Adipose tissue (tissue), 3 donors: ENCODE measurements around the gene TKT. TPM values are rescaled to one million over a fixed set of nuclear protein-coding genes. Genes with fewer than 3 reads are reported as not detected.
"Not testable (repeated sequence)": the region's sequence is repeated elsewhere in the genome, so short reads cannot be mapped to it uniquely, and the experiment has no call there.

Source experiments
- H3K27ac ChIP-seq: one replicate; pipeline ENCODE4 v1.5.1; 2013; ENCODE audit warnings: low read depth, low read length
- WGBS, 3 donors: extraction: QIAGEN DNeasy Blood & Tissue Kit; methylation state at CpG; one replicate each; pipeline ENCODE4 v1.1.7; 2013; 5-methylcytosine and 5-hydroxymethylcytosine counted together
- polyA plus RNA-seq, 3 donors: library from polyadenylated mRNA; stranded (reverse); fragments of 200-250 nt; gene quantifications; one replicate each; pipeline ENCODE4 v1.2.3, GENCODE V29; 2013
- donor health status: healthy with polysubstance abuse.
- donor health status: Bipolar disorder and iron deficiency.
- donor health status: healthy.

Gene TKT
- polyA plus RNA-seq, result 100 to 1,000 TPM in 2 of 3 donors, 10 to 100 TPM in 1; 93.0 to 396 (median 273) TPM

GRCh38 chr3:53255775-53256703 is at the start of gene TKT:
Gene TKT, minus strand, starts transcription at chr3:53256022. Its CDS starts 80 bp downstream, at chr3:53255942.
- WGBS, 3 donors, result 13 to 27% (median 13%) methylated on average over 31 to 65 of the region's 66 CpGs

GRCh38 chr3:53303957-53304356 is 48.1 kb upstream of the TKT start:
- 51 to 70% (median 64%) methylated on average over 3 of the region's 3 CpGs for WGBS, 3 donors
- H3K27ac ChIP-seq, result no peak overlapping the region

More at GRCh38 chr3:53255775-53256703, at the start of gene TKT:
- H3K27ac ChIP-seq, result no peak within 1 kb of the TSS

GRCh38 chr3:53303549-53303948 is 47.7 kb upstream of the TKT start:
- WGBS, 3 donors, result 43 to 73% (median 62%) methylated on average over 3 of the region's 3 CpGs
- no peak overlapping the region for H3K27ac ChIP-seq

GRCh38 chr3:53300826-53301225 is 45.0 kb upstream of the TKT start:
- WGBS, 3 donors, result 83 to 91% (median 87%) methylated on average over 3 of the region's 3 CpGs
- H3K27ac ChIP-seq, result no peak overlapping the region

GRCh38 chr3:53299611-53300023 is 43.8 kb upstream of the TKT start:
- WGBS, 3 donors, result 43 to 52% (median 46%) methylated on average over 5 of the region's 5 CpGs
- not testable (repeated sequence) for H3K27ac ChIP-seq

GRCh38 chr3:53295410-53295809 is 39.6 kb upstream of the TKT start:
- H3K27ac ChIP-seq, result no peak overlapping the region
- 93 to 98% (median 97%) methylated on average over 1 of the region's 1 CpG for WGBS, 3 donors

- WGBS, 3 donors, result 92 to 94% (median 92%) methylated on average over 8 of the region's 8 CpGs
- H3K27ac ChIP-seq, result no peak overlapping the region
Measured at GRCh38 chr3:53293867-53294266, 38.0 kb upstream of the TKT start.

- 74 to 85% (median 83%) methylated on average over 4 of the region's 4 CpGs for WGBS, 3 donors
- no peak overlapping the region for H3K27ac ChIP-seq
Measured at GRCh38 chr3:53288214-53288613, 32.4 kb upstream of the TKT start.

GRCh38 chr3:53287131-53287629 is 31.4 kb upstream of the TKT start:
- WGBS, 3 donors, result 73 to 86% (median 78%) methylated on average over 4 of the region's 4 CpGs
- H3K27ac ChIP-seq, result no peak overlapping the region

- 60 to 74% (median 73%) methylated on average over 1 of the region's 1 CpG for WGBS, 3 donors
- no peak overlapping the region for H3K27ac ChIP-seq
Measured at GRCh38 chr3:53286727-53287126, 30.9 kb upstream of the TKT start.

GRCh38 chr3:53282581-53282980 is 26.8 kb upstream of the TKT start:
- H3K27ac ChIP-seq, result no peak overlapping the region
- 90 to 94% (median 90%) methylated on average over 8 of the region's 8 CpGs for WGBS, 3 donors

GRCh38 chr3:53278667-53279066 is 22.8 kb upstream of the TKT start:
- 77 to 90% (median 79%) methylated on average over 4 of the region's 4 CpGs for WGBS, 3 donors
- no peak overlapping the region for H3K27ac ChIP-seq

- H3K27ac ChIP-seq, result no peak overlapping the region
- 39 to 46% (median 46%) methylated on average over 5 of the region's 5 CpGs for WGBS, 3 donors
Measured at GRCh38 chr3:53274938-53275605, 19.2 kb upstream of the TKT start.

- WGBS, 3 donors, result 80 to 84% (median 83%) methylated on average over 10 of the region's 10 CpGs
- H3K27ac ChIP-seq, result no peak overlapping the region
Measured at GRCh38 chr3:53273146-53273670, 17.4 kb upstream of the TKT start.

GRCh38 chr3:53269888-53270880 is 14.4 kb upstream of the TKT start:
- no peak overlapping the region for H3K27ac ChIP-seq
- 33 to 38% (median 35%) methylated on average over 12 of the region's 12 CpGs for WGBS, 3 donors

- not testable (repeated sequence) for H3K27ac ChIP-seq
- WGBS, 3 donors, result 85 to 92% (median 88%) methylated on average over 11 of the region's 11 CpGs
Measured at GRCh38 chr3:53269193-53269592, 13.4 kb upstream of the TKT start.

GRCh38 chr3:53267766-53268165 is 11.9 kb upstream of the TKT start:
- no peak overlapping the region for H3K27ac ChIP-seq

GRCh38 chr3:53264718-53265117 is 8.9 kb upstream of the TKT start:
- H3K27ac ChIP-seq, result no peak overlapping the region
- WGBS, 3 donors, result 40 to 72% (median 66%) methylated on average over 3 of the region's 3 CpGs
